Esophagus (tissue), 2 donors: ENCODE data around the gene BATF3. TPM values are rescaled to one million over a fixed set of nuclear protein-coding genes. Genes with fewer than 3 reads are reported as not detected.
A peak's percentile ranks its signal among the peaks of the same experiment; 100 is the strongest.
"Not testable (repeated sequence)": the region's sequence is repeated elsewhere in the genome, so short reads cannot be mapped to it uniquely, and the experiment has no call there.

Experiments
- H3K27ac ChIP-seq, 2 donors: one replicate each; pipeline ENCODE4 v1.5.1; 2013; ENCODE audit warnings: low read depth in 2 of 2, mild to moderate bottlenecking in 2 of 2, inconsistent platforms in 1 of 2, low read length in 1 of 2, moderate library complexity in 1 of 2
- H3K27me3 ChIP-seq, 2 donors: one replicate each; pipeline ENCODE4 v1.6.1; 2013; ENCODE audit warnings: low read length in 2 of 2, control low read depth in 1 of 2, mild to moderate bottlenecking in 1 of 2; ENCODE audit not compliant: insufficient read depth in 2 of 2, control insufficient read depth in 1 of 2
- H3K36me3 ChIP-seq, 2 donors: one replicate each; pipeline ENCODE4 v1.6.1; 2013; ENCODE audit warnings: low read length in 1 of 2; ENCODE audit not compliant: control insufficient read depth in 2 of 2, insufficient read depth in 2 of 2
- H3K4me1 ChIP-seq, 2 donors: one replicate each; pipeline ENCODE4 v1.6.1; 2013; ENCODE audit warnings: low read length in 1 of 2; ENCODE audit not compliant: control insufficient read depth in 2 of 2, insufficient read depth in 2 of 2
- H3K4me3 ChIP-seq, 2 donors: one replicate each; pipeline ENCODE4 v1.5.1; 2013; ENCODE audit warnings: low read length in 2 of 2, mild to moderate bottlenecking in 2 of 2, low read depth in 1 of 2, moderate library complexity in 1 of 2
- H3K9me3 ChIP-seq, 2 donors: one replicate each; pipeline ENCODE4 v1.6.1; 2013; ENCODE audit warnings: mild to moderate bottlenecking in 2 of 2, low read depth in 1 of 2, low read length in 1 of 2, moderate library complexity in 1 of 2; ENCODE audit not compliant: control insufficient read depth in 2 of 2, insufficient read depth in 1 of 2
- WGBS, 2 donors: extraction: QIAGEN DNeasy Blood & Tissue Kit; methylation state at CpG; one replicate each; pipeline ENCODE4 v1.1.7; 2013; 5-methylcytosine and 5-hydroxymethylcytosine counted together
- polyA plus RNA-seq, 2 donors: library from polyadenylated mRNA; stranded (reverse); fragments of 200-250 nt; gene quantifications; one replicate each; pipeline ENCODE4 v1.2.3, GENCODE V29; 2013
- donor health status: healthy with polysubstance abuse.
- donor health status: Bipolar disorder and iron deficiency.

BATF3 gene
- polyA plus RNA-seq, 2 donors, result 1.7 to 1.8 TPM

- Histone ChIP-seq H3K36me3 (no peaks in the 10 kb centered on the region), H3K27me3 (no peaks in the 10 kb centered on the region), H3K9me3 (no peaks in the 10 kb centered on the region), H3K27ac (no peak overlapping the region), H3K4me3 (no peak overlapping the region), H3K4me1 (no peaks in the 10 kb centered on the region)
- 66 to 69% methylated on average over 4 of the region's 4 CpGs for WGBS, 2 donors
Measured at GRCh38 chr1:212712451-212713303, 13.0 kb upstream of the BATF3 start.

GRCh38 chr1:212711974-212712373 is 12.3 kb upstream of the BATF3 start:
- H3K27ac ChIP-seq, H3K4me1 ChIP-seq, H3K9me3 ChIP-seq, H3K36me3 ChIP-seq, H3K4me3 ChIP-seq, H3K27me3 ChIP-seq: not testable (repeated sequence)
- 95 to 97% methylated on average over 8 of the region's 8 CpGs for WGBS, 2 donors

- 76 to 79% methylated on average over 6 of the region's 6 CpGs for WGBS, 2 donors
- no peaks in the 10 kb centered on the region for H3K36me3 ChIP-seq
- H3K4me3 ChIP-seq, result no peak overlapping the region
- H3K27me3 ChIP-seq, result no peaks in the 10 kb centered on the region
- no peaks in the 10 kb centered on the region for H3K9me3 ChIP-seq
- H3K4me1 ChIP-seq, result no peaks in the 10 kb centered on the region
- no peak overlapping the region for H3K27ac ChIP-seq
Measured at GRCh38 chr1:212710566-212710965, 10.9 kb upstream of the BATF3 start.

GRCh38 chr1:212703991-212704564 is 4.4 kb upstream of the BATF3 start:
- no peaks in the 10 kb centered on the region for H3K9me3 ChIP-seq
- no peak overlapping the region for H3K27ac ChIP-seq
- 74 to 90% methylated on average over 9 of the region's 9 CpGs for WGBS, 2 donors
- no peaks in the 10 kb centered on the region for H3K36me3 ChIP-seq
- no peaks in the 10 kb centered on the region for H3K27me3 ChIP-seq
- H3K4me3 ChIP-seq, result no peak overlapping the region
- H3K4me1 ChIP-seq, result peaks cover 6 to 9% of the 10 kb centered on the region in 2 donors

GRCh38 chr1:212702672-212703071 is 3.0 kb upstream of the BATF3 start:
- Histone ChIP-seq H3K27me3 (no peaks in the 10 kb centered on the region), H3K9me3 (no peaks in the 10 kb centered on the region)
- 53 to 59% methylated on average over 1 of the region's 1 CpG for WGBS, 2 donors

GRCh38 chr1:212701910-212702309 is 2.3 kb upstream of the BATF3 start:
- H3K4me1 ChIP-seq, result peaks cover 10 to 12% of the 10 kb centered on the region in 2 donors
- H3K36me3 ChIP-seq, result no peaks in the 10 kb centered on the region
- no peak overlapping the region for H3K27ac ChIP-seq
- H3K9me3 ChIP-seq, result no peaks in the 10 kb centered on the region
- 69 to 73% methylated on average over 1 of the region's 1 CpG for WGBS, 2 donors
- H3K4me3 ChIP-seq, result no peak overlapping the region
- H3K27me3 ChIP-seq, result no peaks in the 10 kb centered on the region

More at GRCh38 chr1:212702672-212703071, 3.0 kb upstream of the BATF3 start:
- Histone ChIP-seq H3K36me3 (no peaks in the 10 kb centered on the region), H3K4me3 (no peak overlapping the region), H3K4me1 (peaks cover 10 to 12% of the 10 kb centered on the region in 2 donors), H3K27ac (no peak overlapping the region)

- Histone ChIP-seq H3K9me3 (no peaks in the 10 kb centered on the region), H3K4me1 (peaks cover 10 to 12% of the 10 kb centered on the region in 2 donors), H3K27ac (peak overlapping the region; percentile 24 to 79), H3K4me3 (peak overlapping the region in 1 of 2 donors; percentile 59), H3K27me3 (no peaks in the 10 kb centered on the region), H3K36me3 (no peaks in the 10 kb centered on the region)
- 9% methylated on average over 27 of the region's 27 CpGs for WGBS, 2 donors
Measured at GRCh38 chr1:212700892-212701819, 1.5 kb upstream of the BATF3 start.

- Histone ChIP-seq H3K4me1 (peaks cover 10 to 12% of the 10 kb centered on the region in 2 donors), H3K27ac (peak overlapping the region; percentile 78 to 79), H3K36me3 (no peaks in the 10 kb centered on the region), H3K4me3 (peak overlapping the region; percentile 49 to 59), H3K27me3 (no peaks in the 10 kb centered on the region), H3K9me3 (no peaks in the 10 kb centered on the region)
- 0 to 1% methylated on average over 56 of the region's 56 CpGs for WGBS, 2 donors
Measured at GRCh38 chr1:212700223-212700891, 717 bp upstream of the BATF3 start.

- no peaks in the 10 kb centered on the region for H3K27me3 ChIP-seq
- peak overlapping the region; percentile 54 to 79 for H3K27ac ChIP-seq
- H3K9me3 ChIP-seq, result no peaks in the 10 kb centered on the region
- H3K4me3 ChIP-seq, result peak overlapping the region; percentile 49 to 59
- H3K36me3 ChIP-seq, result no peaks in the 10 kb centered on the region
- H3K4me1 ChIP-seq, result peaks cover 10 to 12% of the 10 kb centered on the region in 2 donors
- WGBS, 2 donors, result 0 to 1% methylated on average over 32 to 42 of the region's 42 CpGs
Measured at GRCh38 chr1:212699104-212699624, 476 bp downstream of the BATF3 start.
